ENCODE results near the gene FHL3. TPM values are rescaled to one million over a fixed set of nuclear protein-coding genes. Genes with fewer than 3 reads are reported as not detected.

The FHL3 gene
- total and polyA plus RNA-seq, 2 experiments from 2014 or later: 28.3 to 49.0 TPM

- H3K9me2 ChIP-seq (ENCODE audit: insufficient read depth): no peaks in the 10 kb centered on the region
- H2AFZ ChIP-seq: 0 out of 2 replicates have a peak overlapping the region, but pooled peaks have one; percentile 43
- H3K4me3 ChIP-seq: peak overlapping the region; percentile 77
- H3K27me3 Mint-ChIP-seq (ENCODE audit: insufficient read depth, low read depth, poor library complexity): peaks cover 23% of the 10 kb centered on the region
- H3K4me1 ChIP-seq (ENCODE audit: insufficient read depth): peaks cover 51% of the 10 kb centered on the region
- DNase-seq (ENCODE audit: low spot score) (no peak), ATAC-seq (no peak)
- no peak overlapping the region for H3K27ac ChIP-seq (ENCODE audit: low read depth)
- 0 out of 2 replicates have a peak, but pooled peaks cover 7% of the 10 kb centered on the region for H4K20me1 ChIP-seq (replicated peaks; ENCODE audit: insufficient read depth)
- H3K4me1 Mint-ChIP-seq: peaks cover 58% of the 10 kb centered on the region
- peak overlapping the region; percentile 2; the same call in 1 of the 2 replicates for H3K27ac Mint-ChIP-seq
- H3K4me2 ChIP-seq: peak overlapping the region; percentile 94
- no peaks in the 10 kb centered on the region for H3K9me3 Mint-ChIP-seq
- no peak for TF ChIP-seq ZNF114 (CRISPR knock-in tag; IDR thresholded peaks at IDR 0.05)
- TF ChIP-seq, protein P1, sequence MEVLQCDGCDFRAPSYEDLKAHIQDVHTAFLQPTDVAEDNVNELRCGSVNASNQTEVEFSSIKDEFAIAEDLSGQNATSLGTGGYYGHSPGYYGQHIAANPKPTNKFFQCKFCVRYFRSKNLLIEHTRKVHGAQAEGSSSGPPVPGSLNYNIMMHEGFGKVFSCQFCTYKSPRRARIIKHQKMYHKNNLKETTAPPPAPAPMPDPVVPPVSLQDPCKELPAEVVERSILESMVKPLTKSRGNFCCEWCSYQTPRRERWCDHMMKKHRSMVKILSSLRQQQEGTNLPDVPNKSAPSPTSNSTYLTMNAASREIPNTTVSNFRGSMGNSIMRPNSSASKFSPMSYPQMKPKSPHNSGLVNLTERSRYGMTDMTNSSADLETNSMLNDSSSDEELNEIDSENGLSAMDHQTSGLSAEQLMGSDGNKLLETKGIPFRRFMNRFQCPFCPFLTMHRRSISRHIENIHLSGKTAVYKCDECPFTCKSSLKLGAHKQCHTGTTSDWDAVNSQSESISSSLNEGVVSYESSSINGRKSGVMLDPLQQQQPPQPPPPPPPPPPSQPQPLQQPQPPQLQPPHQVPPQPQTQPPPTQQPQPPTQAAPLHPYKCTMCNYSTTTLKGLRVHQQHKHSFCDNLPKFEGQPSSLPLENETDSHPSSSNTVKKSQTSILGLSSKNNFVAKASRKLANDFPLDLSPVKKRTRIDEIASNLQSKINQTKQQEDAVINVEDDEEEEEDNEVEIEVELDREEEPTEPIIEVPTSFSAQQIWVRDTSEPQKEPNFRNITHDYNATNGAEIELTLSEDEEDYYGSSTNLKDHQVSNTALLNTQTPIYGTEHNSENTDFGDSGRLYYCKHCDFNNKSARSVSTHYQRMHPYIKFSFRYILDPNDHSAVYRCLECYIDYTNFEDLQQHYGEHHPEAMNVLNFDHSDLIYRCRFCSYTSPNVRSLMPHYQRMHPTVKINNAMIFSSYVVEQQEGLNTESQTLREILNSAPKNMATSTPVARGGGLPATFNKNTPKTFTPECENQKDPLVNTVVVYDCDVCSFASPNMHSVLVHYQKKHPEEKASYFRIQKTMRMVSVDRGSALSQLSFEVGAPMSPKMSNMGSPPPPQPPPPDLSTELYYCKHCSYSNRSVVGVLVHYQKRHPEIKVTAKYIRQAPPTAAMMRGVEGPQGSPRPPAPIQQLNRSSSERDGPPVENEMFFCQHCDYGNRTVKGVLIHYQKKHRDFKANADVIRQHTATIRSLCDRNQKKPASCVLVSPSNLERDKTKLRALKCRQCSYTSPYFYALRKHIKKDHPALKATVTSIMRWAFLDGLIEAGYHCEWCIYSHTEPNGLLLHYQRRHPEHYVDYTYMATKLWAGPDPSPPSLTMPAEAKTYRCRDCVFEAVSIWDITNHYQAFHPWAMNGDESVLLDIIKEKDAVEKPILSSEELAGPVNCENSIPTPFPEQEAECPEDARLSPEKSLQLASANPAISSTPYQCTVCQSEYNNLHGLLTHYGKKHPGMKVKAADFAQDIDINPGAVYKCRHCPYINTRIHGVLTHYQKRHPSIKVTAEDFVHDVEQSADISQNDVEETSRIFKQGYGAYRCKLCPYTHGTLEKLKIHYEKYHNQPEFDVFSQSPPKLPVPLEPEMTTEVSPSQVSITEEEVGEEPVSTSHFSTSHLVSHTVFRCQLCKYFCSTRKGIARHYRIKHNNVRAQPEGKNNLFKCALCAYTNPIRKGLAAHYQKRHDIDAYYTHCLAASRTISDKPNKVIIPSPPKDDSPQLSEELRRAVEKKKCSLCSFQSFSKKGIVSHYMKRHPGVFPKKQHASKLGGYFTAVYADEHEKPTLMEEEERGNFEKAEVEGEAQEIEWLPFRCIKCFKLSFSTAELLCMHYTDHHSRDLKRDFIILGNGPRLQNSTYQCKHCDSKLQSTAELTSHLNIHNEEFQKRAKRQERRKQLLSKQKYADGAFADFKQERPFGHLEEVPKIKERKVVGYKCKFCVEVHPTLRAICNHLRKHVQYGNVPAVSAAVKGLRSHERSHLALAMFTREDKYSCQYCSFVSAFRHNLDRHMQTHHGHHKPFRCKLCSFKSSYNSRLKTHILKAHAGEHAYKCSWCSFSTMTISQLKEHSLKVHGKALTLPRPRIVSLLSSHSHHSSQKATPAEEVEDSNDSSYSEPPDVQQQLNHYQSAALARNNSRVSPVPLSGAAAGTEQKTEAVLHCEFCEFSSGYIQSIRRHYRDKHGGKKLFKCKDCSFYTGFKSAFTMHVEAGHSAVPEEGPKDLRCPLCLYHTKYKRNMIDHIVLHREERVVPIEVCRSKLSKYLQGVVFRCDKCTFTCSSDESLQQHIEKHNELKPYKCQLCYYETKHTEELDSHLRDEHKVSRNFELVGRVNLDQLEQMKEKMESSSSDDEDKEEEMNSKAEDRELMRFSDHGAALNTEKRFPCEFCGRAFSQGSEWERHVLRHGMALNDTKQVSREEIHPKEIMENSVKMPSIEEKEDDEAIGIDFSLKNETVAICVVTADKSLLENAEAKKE (CRISPR knock-in tag; IDR thresholded peaks at IDR 0.05): no peak
- TF ChIP-seq POLR2AphosphoS5 (IDR thresholded peaks at IDR 0.05; ENCODE audit: low read depth): no peak
- TF ChIP-seq CTCF (conservative IDR thresholded peaks at IDR 0.05; ENCODE audit: low read depth in 2 of 2): no peak
- no peak for TF ChIP-seq EZH2 (IDR thresholded peaks at IDR 0.05; ENCODE audit: low read depth, unreplicated experiment)
- TF ChIP-seq ETS1 (IDR thresholded peaks at IDR 0.05): no peak
- TF ChIP-seq CREB1 (CRISPR knock-in tag; IDR thresholded peaks at IDR 0.05; ENCODE audit: low read depth): no peak
- no peak for TF ChIP-seq NANOG (IDR thresholded peaks at IDR 0.05; ENCODE audit: borderline replicate concordance)
- TF ChIP-seq ZNF331 (CRISPR knock-in tag; IDR thresholded peaks at IDR 0.05; ENCODE audit: low read depth): no peak
- TF ChIP-seq, protein P2, sequence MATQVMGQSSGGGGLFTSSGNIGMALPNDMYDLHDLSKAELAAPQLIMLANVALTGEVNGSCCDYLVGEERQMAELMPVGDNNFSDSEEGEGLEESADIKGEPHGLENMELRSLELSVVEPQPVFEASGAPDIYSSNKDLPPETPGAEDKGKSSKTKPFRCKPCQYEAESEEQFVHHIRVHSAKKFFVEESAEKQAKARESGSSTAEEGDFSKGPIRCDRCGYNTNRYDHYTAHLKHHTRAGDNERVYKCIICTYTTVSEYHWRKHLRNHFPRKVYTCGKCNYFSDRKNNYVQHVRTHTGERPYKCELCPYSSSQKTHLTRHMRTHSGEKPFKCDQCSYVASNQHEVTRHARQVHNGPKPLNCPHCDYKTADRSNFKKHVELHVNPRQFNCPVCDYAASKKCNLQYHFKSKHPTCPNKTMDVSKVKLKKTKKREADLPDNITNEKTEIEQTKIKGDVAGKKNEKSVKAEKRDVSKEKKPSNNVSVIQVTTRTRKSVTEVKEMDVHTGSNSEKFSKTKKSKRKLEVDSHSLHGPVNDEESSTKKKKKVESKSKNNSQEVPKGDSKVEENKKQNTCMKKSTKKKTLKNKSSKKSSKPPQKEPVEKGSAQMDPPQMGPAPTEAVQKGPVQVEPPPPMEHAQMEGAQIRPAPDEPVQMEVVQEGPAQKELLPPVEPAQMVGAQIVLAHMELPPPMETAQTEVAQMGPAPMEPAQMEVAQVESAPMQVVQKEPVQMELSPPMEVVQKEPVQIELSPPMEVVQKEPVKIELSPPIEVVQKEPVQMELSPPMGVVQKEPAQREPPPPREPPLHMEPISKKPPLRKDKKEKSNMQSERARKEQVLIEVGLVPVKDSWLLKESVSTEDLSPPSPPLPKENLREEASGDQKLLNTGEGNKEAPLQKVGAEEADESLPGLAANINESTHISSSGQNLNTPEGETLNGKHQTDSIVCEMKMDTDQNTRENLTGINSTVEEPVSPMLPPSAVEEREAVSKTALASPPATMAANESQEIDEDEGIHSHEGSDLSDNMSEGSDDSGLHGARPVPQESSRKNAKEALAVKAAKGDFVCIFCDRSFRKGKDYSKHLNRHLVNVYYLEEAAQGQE (IDR thresholded peaks at IDR 0.05; ENCODE audit: unreplicated experiment): no peak
- no peak for TF ChIP-seq STAT1 (IDR thresholded peaks at IDR 0.05; ENCODE audit: unreplicated experiment)
- TF ChIP-seq JUNB (IDR thresholded peaks at IDR 0.05; ENCODE audit: unreplicated experiment): no peak
- TF ChIP-seq EZH2phosphoT487 (IDR thresholded peaks at IDR 0.05; ENCODE audit: unreplicated experiment): no peak
- no peaks in the 10 kb centered on the region for H3K27me3 ChIP-seq (ENCODE audit: insufficient read depth)
- H3F3A ChIP-seq (replicated peaks; ENCODE audit: low read depth): 0 out of 2 replicates have a peak, but pooled peaks cover 15% of the 10 kb centered on the region
- no peaks in the 10 kb centered on the region for H3K36me3 Mint-ChIP-seq (ENCODE audit: low read depth)
- H3K36me3 ChIP-seq (ENCODE audit: insufficient read depth): no peaks in the 10 kb centered on the region
- peak overlapping the region; percentile 74 for H3K4me3 Mint-ChIP-seq
- H3K79me2 ChIP-seq (replicated peaks; ENCODE audit: insufficient read depth): peaks cover 35% of the 10 kb centered on the region
Observed at GRCh38 chr1:38004284-38005108, 818 bp downstream of the FHL3 start.

All from GM23338 (cell line).